GM12865 (cell line): ENCODE data around the gene CAMK4.
A peak's percentile ranks its signal among the peaks of the same experiment; 100 is the strongest.

Source experiments
- DNase-seq: peaks from one replicate; pipeline ENCODE4 v3.0.0; 2010; ENCODE audit warnings: low read depth
- H3K4me3 ChIP-seq: 2 replicates; pipeline ENCODE4 v1.5.1; 2011; ENCODE audit warnings: mild to moderate bottlenecking, low read depth, low read length, control low read depth
- CTCF ChIP-seq: IDR thresholded peaks from 2 replicates; pipeline ENCODE4 v1.5.1; 2011; ENCODE audit warnings: low read length, control low read depth, low read depth, inconsistent platforms; ENCODE audit not compliant: insufficient read depth; ENCODE audit errors: missing control alignments

CAMK4 gene

GRCh38 chr5:111242606-111243005 lies 18.4 kb downstream of the CAMK4 start:
- H3K4me3 ChIP-seq, result no peak overlapping the region
- no peak for TF ChIP-seq CTCF
- no peak for DNase-seq

DNA sequence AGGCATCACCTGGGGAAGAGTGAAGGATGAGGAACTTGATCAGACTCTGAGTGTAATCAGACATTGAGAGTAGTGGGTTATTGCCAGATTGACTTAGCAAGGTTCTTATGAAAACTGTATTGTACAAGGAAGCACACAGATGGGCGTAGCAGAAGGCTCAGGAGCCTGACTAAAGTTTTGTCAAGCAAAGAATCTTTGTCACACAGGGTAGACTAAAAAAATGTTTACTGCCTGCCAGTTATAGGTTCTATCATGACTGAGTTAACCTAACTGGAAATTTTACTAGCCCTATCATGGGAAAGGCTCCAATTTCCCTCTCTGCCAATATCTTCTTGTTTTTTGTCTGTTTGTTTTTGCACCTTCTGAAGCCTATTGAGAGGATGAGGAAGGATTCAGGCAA lies 19.1 kb downstream of the CAMK4 start:
- no peak for TF ChIP-seq CTCF
- H3K4me3 ChIP-seq, result no peak overlapping the region
- DNase-seq, result no peak

DNA sequence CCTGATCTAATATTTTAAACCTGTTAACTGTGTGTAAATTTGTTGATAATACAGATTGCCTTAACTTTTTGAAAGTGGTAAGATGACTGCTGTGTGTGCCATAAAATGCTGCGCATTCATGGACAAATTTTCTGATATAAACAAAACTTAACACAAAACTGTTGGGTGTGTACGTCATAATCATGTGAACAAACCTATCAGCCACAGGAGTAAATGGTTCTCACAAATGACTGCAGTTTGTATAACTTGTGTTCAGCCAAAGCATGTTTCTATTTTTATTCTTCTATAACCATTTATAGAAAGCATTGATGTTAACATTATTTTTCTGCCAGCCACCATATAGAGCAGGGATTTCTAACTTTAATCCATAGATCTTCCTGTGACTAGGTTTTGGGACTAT lies 21.5 kb downstream of the CAMK4 start:
- no peak for TF ChIP-seq CTCF
- H3K4me3 ChIP-seq, result no peak overlapping the region
- no peak for DNase-seq

GRCh38 chr5:111246459-111246858 lies 22.3 kb downstream of the CAMK4 start:
- DNase-seq, result no peak
- no peak for TF ChIP-seq CTCF
- H3K4me3 ChIP-seq, result no peak overlapping the region

DNA sequence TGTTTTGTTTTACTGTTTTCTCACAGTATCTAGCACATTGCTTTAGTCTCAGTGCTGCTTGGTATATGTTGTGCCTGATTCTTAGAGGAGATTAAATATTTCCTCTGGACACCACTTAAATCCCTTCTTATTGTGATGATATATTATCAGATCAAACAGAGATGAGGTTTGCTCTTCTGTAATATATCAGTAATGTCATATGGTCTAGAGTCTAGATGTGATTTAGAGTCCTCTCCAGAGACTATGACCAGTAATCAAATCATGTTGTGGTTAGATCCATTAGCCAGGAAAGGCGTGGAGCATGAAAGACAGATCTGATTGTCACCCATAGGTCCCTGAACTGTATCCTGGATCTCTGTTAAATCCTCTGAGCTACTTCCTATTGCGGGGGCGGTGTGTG lies 24.4 kb downstream of the CAMK4 start:
- TF ChIP-seq CTCF, result no peak
- H3K4me3 ChIP-seq, result no peak overlapping the region
- DNase-seq, result no peak

GRCh38 chr5:111251921-111252320 lies 27.7 kb downstream of the CAMK4 start:
- DNase-seq, result no peak
- H3K4me3 ChIP-seq, result no peak overlapping the region
- TF ChIP-seq CTCF, result no peak

- DNase-seq, result peak; percentile 94
- peak overlapping the region; percentile 37 for H3K4me3 ChIP-seq
- no peak for TF ChIP-seq CTCF
These were observed 28.8 kb downstream of the CAMK4 start for GRCh38 chr5:111252799-111253545.
